ENCODE measurements around the gene TRIP12. TPM values are rescaled to one million over a fixed set of nuclear protein-coding genes. Genes with fewer than 3 reads are reported as not detected.

The TRIP12 gene
- total and polyA plus RNA-seq, 2 of the 13 experiments (the other 11 are each of a cell fraction or from before 2014, with no cell fraction given): 72.1 to 153 TPM

GRCh38 chr2:229922449-229923386, 909 bp upstream of the TRIP12 start, which contains the start of gene FBXO36 (continued):
- TF ChIP-seq EP300 (IDR thresholded peaks at IDR 0.05; ENCODE audit: low read depth in 2 of 2, low read length in 2 of 2): no peak
- TF ChIP-seq EP300 (CRISPR knock-in tag; IDR thresholded peaks at IDR 0.05; ENCODE audit: borderline replicate concordance): no peak
- no peak for TF ChIP-seq ZNF44 (CRISPR knock-in tag; IDR thresholded peaks at IDR 0.05)
- TF ChIP-seq ZNF883 (CRISPR knock-in tag; IDR thresholded peaks at IDR 0.05; ENCODE audit: not compliant biosample characterization): no peak
- no peak for TF ChIP-seq CEBPG (CRISPR knock-in tag; IDR thresholded peaks at IDR 0.05)
- TF ChIP-seq ZNF207 (IDR thresholded peaks at IDR 0.05; ENCODE audit: borderline replicate concordance): no peak
- TF ChIP-seq ZNF33B (CRISPR knock-in tag; IDR thresholded peaks at IDR 0.05): no peak; the same call in 1 of the 2 replicates
- TF ChIP-seq SIN3A (IDR thresholded peaks at IDR 0.05; ENCODE audit: borderline replicate concordance, low read depth, low read length): peak; percentile 94; the same call in 1 of the 2 replicates
- TF ChIP-seq SAFB2 (CRISPR knock-in tag; IDR thresholded peaks at IDR 0.05; ENCODE audit: borderline replicate concordance, low read depth): no peak; the same call in 1 of the 2 replicates
- TF ChIP-seq ZNF615 (CRISPR knock-in tag; IDR thresholded peaks at IDR 0.05; ENCODE audit: borderline replicate concordance): 0 out of 2 replicates have a peak, but pooled peaks have one; percentile 27
- no peak for TF ChIP-seq BRCA1 (CRISPR knock-in tag; IDR thresholded peaks at IDR 0.05)
- no peak for TF ChIP-seq DRAP1 (CRISPR knock-in tag; IDR thresholded peaks at IDR 0.05)
- TF ChIP-seq DNMT1 (CRISPR knock-in tag; IDR thresholded peaks at IDR 0.05): 0 out of 2 replicates have a peak, but pooled peaks have one; percentile 15
- TF ChIP-seq ZNF841 (CRISPR knock-in tag; IDR thresholded peaks at IDR 0.05; ENCODE audit: borderline replicate concordance): no peak
- peak; percentile 92 for TF ChIP-seq UBTF (CRISPR knock-in tag; IDR thresholded peaks at IDR 0.05)
- TF ChIP-seq ZC3H4 (CRISPR knock-in tag; IDR thresholded peaks at IDR 0.05; ENCODE audit: borderline replicate concordance): no peak
- TF ChIP-seq ZNF354B (CRISPR knock-in tag; IDR thresholded peaks at IDR 0.05): 0 out of 2 replicates have a peak, but pooled peaks have one; percentile 53
- no peak for TF ChIP-seq KDM1A (CRISPR knock-in tag; IDR thresholded peaks at IDR 0.05)
- no peak for TF ChIP-seq ZNF205 (CRISPR knock-in tag; IDR thresholded peaks at IDR 0.05)
- TF ChIP-seq CSRNP2 (CRISPR knock-in tag; conservative IDR thresholded peaks at IDR 0.05; ENCODE audit: low read depth): no peak
- TF ChIP-seq ZNF143 (CRISPR knock-in tag; IDR thresholded peaks at IDR 0.05): no peak
- TF ChIP-seq CHD4 (IDR thresholded peaks at IDR 0.05; ENCODE audit: borderline replicate concordance, low read length): no peak
- no peak for TF ChIP-seq ATM (IDR thresholded peaks at IDR 0.05; ENCODE audit: borderline replicate concordance)
- TF ChIP-seq GABPA (IDR thresholded peaks at IDR 0.05; ENCODE audit: low read depth, low read length): peak; percentile 67
- peak; percentile 65 for TF ChIP-seq GABPA (CRISPR knock-in tag; IDR thresholded peaks at IDR 0.05; ENCODE audit: low read depth)
- TF ChIP-seq CREBL2 (CRISPR knock-in tag; IDR thresholded peaks at IDR 0.05; ENCODE audit: borderline replicate concordance): 0 out of 2 replicates have a peak, but pooled peaks have one; percentile 65
- no peak for TF ChIP-seq FOXJ3 (CRISPR knock-in tag; IDR thresholded peaks at IDR 0.05; ENCODE audit: borderline replicate concordance)
